ENCODE results near the gene BCAT1. TPM values are rescaled to one million over a fixed set of nuclear protein-coding genes. Genes with fewer than 3 reads are reported as not detected.

The BCAT1 gene
- total RNA-seq, 4 donors from 2014 or later, result 0.80 to 14.0 (median 3.9) TPM

DNA sequence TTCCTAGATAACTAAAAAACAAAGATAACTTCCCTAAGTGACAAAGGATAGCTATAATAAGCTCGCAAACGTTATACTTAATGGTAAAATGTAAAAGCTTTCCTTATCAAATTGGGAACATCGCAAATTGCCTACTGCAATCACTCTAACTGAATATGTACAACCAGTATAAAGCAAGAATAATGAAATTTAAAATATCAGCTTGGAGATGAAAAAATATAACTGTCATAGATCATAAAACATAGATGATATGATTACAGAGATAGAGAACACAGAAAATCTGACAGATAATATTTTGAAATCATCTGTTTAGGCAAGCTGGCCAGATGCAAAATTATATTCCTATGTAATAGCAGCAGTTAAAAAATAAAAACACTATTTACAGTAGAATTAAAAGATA is 64.0 kb downstream of the BCAT1 start:
- H3K4me3 ChIP-seq, result no peak overlapping the region
- H3K4me1 ChIP-seq, result no peaks in the 10 kb centered on the region
- no peaks in the 10 kb centered on the region for H3K36me3 ChIP-seq
- no peak for DNase-seq
- no peaks in the 10 kb centered on the region for H3K27me3 ChIP-seq
- intact Hi-C loops (cut with DNase I; ENCODE audit: low total_unique reads) (no loop called here), in situ Hi-C loops (cut with MboI; ENCODE audit: low pct_ligation_motif_present in 1 of 4, low pct_unique_long_range_greater_than_20kb in 1 of 4, low sequenced_read_pairs in 3 of 4) (no loop called here)
- H3K9me3 ChIP-seq, result no peaks in the 10 kb centered on the region
- H3K27ac ChIP-seq, result no peak overlapping the region
- 77 to 90% methylated on average over 3 of the region's 3 CpGs for WGBS, 2 donors (ENCODE audit: low coverage in 1 of 2)
- TF ChIP-seq EP300 (IDR thresholded peaks at IDR 0.05; ENCODE audit: low read depth), result no peak
- no peak for TF ChIP-seq POLR2A (IDR thresholded peaks at IDR 0.05)
- TF ChIP-seq, protein P1, sequence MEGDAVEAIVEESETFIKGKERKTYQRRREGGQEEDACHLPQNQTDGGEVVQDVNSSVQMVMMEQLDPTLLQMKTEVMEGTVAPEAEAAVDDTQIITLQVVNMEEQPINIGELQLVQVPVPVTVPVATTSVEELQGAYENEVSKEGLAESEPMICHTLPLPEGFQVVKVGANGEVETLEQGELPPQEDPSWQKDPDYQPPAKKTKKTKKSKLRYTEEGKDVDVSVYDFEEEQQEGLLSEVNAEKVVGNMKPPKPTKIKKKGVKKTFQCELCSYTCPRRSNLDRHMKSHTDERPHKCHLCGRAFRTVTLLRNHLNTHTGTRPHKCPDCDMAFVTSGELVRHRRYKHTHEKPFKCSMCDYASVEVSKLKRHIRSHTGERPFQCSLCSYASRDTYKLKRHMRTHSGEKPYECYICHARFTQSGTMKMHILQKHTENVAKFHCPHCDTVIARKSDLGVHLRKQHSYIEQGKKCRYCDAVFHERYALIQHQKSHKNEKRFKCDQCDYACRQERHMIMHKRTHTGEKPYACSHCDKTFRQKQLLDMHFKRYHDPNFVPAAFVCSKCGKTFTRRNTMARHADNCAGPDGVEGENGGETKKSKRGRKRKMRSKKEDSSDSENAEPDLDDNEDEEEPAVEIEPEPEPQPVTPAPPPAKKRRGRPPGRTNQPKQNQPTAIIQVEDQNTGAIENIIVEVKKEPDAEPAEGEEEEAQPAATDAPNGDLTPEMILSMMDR (IDR thresholded peaks at IDR 0.05), result no peak
- TF ChIP-seq POLR2AphosphoS5 (IDR thresholded peaks at IDR 0.05), result no peak

DNA sequence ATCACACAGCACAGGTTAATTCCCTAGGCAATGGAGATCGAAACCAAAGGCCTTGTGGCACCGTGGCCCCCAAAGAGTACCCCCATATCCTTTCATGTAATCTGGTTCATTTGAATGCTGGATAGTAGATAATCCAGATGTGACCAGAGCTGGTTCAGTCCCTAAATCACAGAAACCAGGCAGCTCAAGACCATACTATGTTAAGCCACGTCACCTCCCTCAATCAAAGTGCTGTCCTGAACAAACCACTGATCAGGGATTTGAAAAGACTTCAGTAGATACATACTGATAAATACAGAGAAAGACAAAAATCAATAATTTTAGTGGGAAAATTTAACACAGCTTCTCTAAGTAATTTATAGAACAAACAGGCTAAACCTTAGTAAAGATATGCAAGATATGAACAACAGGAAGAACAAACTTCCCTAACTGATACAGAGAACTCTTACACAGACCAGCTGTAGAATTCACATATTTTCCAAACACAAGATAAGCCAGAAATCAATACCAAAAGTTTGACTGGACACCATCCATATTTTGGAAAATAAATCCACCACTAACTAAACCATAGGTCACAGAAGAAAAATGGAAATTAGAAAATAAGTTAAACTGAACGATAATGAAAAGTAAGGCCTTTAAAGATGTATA is 67.1 kb downstream of the BCAT1 start:
- H3K4me1 ChIP-seq, result no peaks in the 10 kb centered on the region
- intact Hi-C loops (cut with DNase I; ENCODE audit: low total_unique reads), result no loop called here
- DNase-seq, result no peak
- in situ Hi-C loops (cut with MboI; ENCODE audit: low pct_ligation_motif_present in 1 of 4, low pct_unique_long_range_greater_than_20kb in 1 of 4, low sequenced_read_pairs in 3 of 4), result no loop called here
- 88 to 94% methylated on average over 4 of the region's 4 CpGs for WGBS, 2 donors (ENCODE audit: low coverage in 1 of 2)
- no peaks in the 10 kb centered on the region for H3K9me3 ChIP-seq
- H3K27me3 ChIP-seq, result no peaks in the 10 kb centered on the region
- TF ChIP-seq, protein P1 (IDR thresholded peaks at IDR 0.05), result no peak
- TF ChIP-seq POLR2AphosphoS5 (IDR thresholded peaks at IDR 0.05) (no peak), EP300 (IDR thresholded peaks at IDR 0.05; ENCODE audit: low read depth) (no peak), POLR2A (IDR thresholded peaks at IDR 0.05) (no peak)
- no peak overlapping the region for H3K27ac ChIP-seq
- H3K4me3 ChIP-seq, result no peak overlapping the region
- no peaks in the 10 kb centered on the region for H3K36me3 ChIP-seq

DNA sequence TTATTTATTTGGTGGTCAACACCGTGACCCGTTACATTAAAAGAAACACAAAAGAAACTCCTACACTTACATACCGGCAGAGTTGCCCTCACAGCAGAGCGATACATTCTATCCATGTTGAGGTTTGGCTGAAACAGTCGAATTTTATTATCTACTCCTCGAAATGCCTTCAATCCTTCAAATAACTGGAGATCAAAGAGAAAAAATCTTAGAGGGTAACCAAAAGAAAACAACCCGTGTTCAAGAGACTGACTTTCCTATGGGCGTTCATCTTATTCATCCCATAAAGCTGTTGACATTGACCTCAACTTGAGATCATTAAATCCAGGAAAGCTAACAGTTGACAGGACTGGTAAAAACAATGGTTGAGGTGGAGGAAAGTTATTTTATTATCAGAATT is 67.7 kb downstream of the BCAT1 start:
- WGBS, 2 donors (ENCODE audit: low coverage in 1 of 2), result 81 to 84% methylated on average over 8 of the region's 8 CpGs
- intact Hi-C loops (cut with DNase I; ENCODE audit: low total_unique reads), result no loop called here
- H3K4me1 ChIP-seq, result no peaks in the 10 kb centered on the region
- H3K9me3 ChIP-seq, result no peaks in the 10 kb centered on the region
- H3K4me3 ChIP-seq, result no peak overlapping the region
- no peak for DNase-seq
- no peak for TF ChIP-seq POLR2A (IDR thresholded peaks at IDR 0.05)
- TF ChIP-seq POLR2AphosphoS5 (IDR thresholded peaks at IDR 0.05), result no peak
- TF ChIP-seq, protein P1 (IDR thresholded peaks at IDR 0.05), result no peak
- no peak for TF ChIP-seq EP300 (IDR thresholded peaks at IDR 0.05; ENCODE audit: low read depth)
- H3K36me3 ChIP-seq, result no peaks in the 10 kb centered on the region
- in situ Hi-C loops (cut with MboI; ENCODE audit: low pct_ligation_motif_present in 1 of 4, low pct_unique_long_range_greater_than_20kb in 1 of 4, low sequenced_read_pairs in 3 of 4), result no loop called here
- H3K27me3 ChIP-seq, result no peaks in the 10 kb centered on the region
- H3K27ac ChIP-seq, result no peak overlapping the region

DNA sequence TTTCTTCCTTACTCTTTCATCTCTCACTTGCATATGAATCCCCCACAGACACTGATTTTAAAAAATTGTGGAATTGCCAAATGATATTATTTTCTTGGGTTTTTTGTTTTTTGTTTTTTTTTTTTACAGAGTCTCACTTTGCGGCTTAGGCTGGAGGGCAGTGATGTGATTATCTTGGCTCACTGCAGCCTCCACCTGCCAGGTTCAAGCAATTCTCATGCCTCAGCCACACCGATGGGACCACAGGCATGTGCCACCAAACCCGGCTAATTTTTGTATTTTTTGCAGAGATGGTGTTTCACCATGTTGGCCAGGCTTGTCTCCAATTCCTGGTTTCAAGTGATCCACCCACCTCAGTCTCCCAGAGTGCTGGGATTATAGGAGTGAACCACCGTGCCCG is 68.2 kb downstream of the BCAT1 start:
- Histone ChIP-seq H3K36me3 (no peaks in the 10 kb centered on the region), H3K9me3 (no peaks in the 10 kb centered on the region), H3K27me3 (no peaks in the 10 kb centered on the region), H3K4me1 (no peaks in the 10 kb centered on the region), H3K27ac (no peak overlapping the region), H3K4me3 (no peak overlapping the region)
- TF ChIP-seq EP300 (IDR thresholded peaks at IDR 0.05; ENCODE audit: low read depth) (no peak), POLR2A (IDR thresholded peaks at IDR 0.05) (no peak), POLR2AphosphoS5 (IDR thresholded peaks at IDR 0.05) (no peak)
- TF ChIP-seq, protein P1 (IDR thresholded peaks at IDR 0.05), result no peak
- in situ Hi-C loops (cut with MboI; ENCODE audit: low pct_ligation_motif_present in 1 of 4, low pct_unique_long_range_greater_than_20kb in 1 of 4, low sequenced_read_pairs in 3 of 4) (no loop called here), intact Hi-C loops (cut with DNase I; ENCODE audit: low total_unique reads) (no loop called here)
- DNase-seq, result no peak
- WGBS, 2 donors (ENCODE audit: low coverage in 1 of 2), result 96 to 98% methylated on average over 4 to 5 of the region's 5 CpGs

Data from transverse colon (tissue), 4 donors.